HG03571 (cell line): Measurements from ENCODE around the gene ASB2.

ENCODE experiments used
- ATAC-seq: cut with Tn5 transposase; IDR thresholded peaks from one replicate; pipeline ENCODE4 v1.9.1; 2021; ENCODE audit not compliant: unreplicated experiment

Gene ASB2

DNA sequence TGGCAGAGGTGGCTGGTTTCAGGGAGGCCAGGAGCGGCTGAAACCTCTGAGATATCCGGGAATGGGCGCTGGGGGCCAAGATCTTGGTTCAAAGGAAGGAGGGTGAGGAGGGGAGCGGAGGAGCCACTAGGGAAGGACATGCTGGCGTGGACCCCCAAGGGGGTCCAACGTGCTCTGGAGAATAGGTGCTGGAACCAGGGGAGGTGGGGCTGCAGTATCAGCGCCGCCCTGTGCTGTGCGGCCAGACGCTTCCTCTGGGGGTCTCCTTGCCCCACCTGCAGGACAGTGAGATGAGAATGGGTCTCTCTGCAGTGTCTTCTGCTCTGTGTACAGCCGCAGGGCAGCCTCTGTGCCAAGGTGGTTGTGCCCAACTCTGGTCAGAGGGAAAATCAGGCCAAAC, 46.7 kb downstream of the ASB2 start:
- ATAC-seq: no peak

DNA sequence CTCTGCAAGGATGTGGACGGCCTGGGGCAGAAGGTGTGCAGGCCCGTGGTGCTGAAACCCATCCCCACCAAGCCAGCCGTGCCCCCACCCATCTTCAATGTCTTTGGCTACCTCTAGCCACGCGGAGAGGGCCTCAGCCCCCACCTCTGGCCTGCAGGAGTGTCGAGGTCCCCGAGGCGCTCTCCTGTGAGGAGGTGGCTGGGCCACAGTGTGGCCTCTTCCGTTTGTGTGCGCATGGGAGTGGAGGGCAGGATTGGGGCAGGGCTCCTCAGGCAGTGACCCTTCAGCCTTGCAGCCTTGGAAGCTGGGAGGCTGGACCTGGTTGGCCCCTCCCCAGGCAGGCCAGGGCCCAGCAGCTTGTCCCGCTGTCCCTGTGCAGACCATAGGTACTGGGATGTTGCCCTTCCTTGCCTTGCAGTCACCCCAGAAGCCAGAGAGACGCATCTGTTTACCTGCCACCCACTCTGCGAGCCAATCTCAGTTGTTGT, 47.3 kb downstream of the ASB2 start:
- no peak for ATAC-seq

DNA sequence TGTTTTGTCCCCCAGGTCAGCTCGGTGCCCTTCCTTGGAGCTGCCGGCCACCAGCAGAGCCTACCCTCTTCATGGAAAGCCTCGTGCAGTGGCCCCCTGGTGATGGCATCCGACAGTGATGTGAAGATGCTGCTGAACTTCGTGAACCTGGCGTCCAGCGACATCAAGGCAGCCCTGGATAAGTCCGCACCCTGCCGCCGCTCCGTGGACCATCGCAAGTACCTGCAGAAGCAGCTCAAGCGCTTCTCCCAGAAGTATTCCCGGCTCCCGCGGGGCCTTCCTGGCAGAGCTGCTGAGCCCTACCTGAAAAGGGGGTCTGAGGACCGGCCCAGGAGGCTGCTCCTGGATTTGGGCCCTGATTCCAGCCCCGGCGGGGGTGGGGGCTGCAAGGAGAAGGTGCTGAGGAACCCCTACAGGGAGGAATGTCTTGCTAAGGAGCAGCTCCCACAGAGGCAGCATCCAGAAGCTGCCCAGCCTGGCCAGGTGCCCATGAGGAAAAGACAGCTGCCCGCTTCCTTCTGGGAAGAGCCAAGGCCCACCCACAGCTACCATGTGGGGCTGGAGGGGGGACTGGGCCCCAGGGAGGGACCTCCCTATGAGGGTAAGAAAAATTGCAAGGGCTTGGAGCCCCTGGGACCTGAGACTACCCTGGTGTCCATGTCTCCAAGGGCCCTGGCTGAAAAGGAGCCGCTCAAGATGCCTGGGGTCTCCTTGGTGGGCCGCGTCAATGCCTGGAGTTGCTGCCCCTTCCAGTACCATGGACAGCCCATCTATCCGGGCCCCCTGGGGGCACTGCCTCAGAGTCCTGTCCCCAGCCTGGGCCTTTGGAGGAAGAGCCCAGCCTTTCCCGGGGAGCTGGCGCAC, 48.0 kb downstream of the ASB2 start:
- ATAC-seq: no peak

- ATAC-seq: no peak
Observed at GRCh38 chr14:93927800-93928145, 48.6 kb downstream of the ASB2 start.

- ATAC-seq: no peak
Observed at GRCh38 chr14:93926873-93927799, 49.2 kb downstream of the ASB2 start, which contains the start of gene FAM181A. TSS of gene FAM181A (plus strand) at chr14:93927344. CDS start at chr14:93928286, 942 bp downstream.

DNA sequence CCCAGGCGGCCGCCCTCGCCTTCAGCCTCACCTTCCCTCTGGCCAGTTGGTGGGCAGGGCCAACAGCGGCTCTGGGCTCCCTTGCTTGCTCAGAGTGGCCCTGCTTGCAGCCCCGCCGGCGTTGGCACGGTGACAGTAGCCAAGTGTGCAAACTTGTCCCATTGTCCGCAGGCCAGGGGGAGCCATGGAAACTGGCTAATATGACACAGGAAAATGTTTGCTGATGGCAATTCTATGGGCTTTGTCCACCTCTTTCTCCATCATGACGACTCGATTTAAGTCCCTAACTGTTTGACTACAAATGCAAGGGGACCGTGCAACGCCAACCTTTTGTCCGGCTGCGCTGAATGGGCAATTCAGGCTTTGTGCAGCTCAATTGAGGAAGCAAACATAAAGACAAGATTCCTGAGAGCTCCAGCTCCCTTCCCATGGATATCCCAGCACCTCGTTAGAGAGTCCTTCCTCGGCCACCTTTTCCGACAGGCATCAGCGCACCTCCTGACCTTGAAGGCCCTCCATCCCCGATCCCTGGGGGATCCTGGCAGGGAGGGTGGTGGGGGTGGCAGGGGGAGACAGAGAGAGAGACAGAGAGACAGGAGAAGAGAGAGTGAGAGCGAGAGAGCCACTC, 50.0 kb downstream of the ASB2 start:
- ATAC-seq: no peak

- no peak for ATAC-seq
Observed at GRCh38 chr14:93925374-93925895, 50.9 kb downstream of the ASB2 start.

DNA sequence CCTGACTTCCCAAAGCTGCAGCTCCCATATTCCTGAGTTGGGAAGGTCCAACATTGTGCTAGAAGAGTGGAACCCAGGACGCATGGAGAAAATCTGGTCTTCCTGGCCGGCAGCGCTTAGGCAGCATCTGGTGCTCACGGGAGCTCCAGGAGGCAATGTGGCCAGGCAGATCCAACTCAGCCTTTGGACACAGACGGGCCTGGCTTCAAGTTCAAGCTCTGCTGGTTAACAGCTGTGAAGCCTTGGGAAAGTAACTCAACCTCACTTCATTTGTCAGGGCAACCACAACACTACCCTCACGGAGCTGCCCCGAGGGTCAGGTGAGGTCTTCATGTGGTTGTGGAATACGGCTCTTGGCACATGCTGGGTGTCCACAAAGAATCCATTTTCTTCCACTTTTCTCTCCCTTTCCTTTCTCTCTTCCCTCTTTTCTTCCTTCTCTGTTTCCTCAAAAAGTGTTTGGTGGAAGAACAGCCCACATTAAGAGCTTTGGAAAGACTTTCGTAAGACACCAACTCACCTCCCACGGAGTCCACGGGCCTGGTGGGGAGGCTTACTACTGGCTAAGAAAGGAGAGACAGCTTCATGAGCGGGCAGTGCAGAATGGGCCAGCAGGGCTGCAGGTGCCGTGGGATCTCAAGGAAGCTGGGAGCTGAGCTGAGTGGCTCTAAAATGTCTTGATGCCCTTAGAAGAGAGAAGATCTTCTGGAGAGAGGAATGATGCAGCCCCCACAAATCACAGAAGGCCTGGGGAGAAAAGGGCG, 51.6 kb downstream of the ASB2 start:
- ATAC-seq: no peak

- ATAC-seq: no peak
Observed at GRCh38 chr14:93923626-93924025, 52.7 kb downstream of the ASB2 start.

DNA sequence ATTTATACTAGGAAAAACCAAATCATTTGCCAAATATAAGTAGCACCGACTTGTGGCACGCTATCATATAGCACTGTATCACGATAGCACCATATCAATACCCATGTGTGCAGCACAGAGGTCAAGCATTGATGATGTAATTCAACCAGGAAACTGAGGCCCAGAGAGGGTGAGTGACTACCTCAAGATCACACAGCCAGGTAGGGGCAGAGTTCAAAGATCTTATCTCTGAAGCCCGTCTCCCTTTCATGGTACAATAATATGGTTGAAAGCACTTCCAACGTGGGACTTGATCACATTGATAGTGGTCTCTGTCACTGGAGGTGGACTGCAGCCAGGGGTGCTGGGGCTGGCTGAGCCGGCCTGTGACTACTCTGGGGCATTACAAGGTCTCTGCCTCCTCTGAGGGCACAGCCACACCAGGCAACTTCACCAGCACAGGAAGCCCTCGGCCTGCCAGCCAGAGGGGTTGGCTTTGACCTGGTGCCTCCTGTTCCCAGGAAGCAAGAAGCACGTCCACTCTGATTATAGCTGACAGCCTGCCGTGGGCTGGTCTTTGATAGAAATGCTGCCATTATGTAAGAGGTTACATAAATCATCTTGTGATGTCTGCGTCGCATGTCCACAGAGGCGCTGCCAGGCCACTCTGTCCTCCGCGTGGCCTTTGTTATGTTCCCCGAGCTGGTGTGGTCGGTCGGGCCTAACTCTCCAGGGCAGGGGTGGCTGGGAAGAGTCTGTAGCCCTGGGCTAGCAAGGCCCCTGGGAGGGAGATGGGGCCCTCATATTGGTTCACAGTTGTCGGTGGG, 55.2 kb downstream of the ASB2 start:
- ATAC-seq: no peak

DNA sequence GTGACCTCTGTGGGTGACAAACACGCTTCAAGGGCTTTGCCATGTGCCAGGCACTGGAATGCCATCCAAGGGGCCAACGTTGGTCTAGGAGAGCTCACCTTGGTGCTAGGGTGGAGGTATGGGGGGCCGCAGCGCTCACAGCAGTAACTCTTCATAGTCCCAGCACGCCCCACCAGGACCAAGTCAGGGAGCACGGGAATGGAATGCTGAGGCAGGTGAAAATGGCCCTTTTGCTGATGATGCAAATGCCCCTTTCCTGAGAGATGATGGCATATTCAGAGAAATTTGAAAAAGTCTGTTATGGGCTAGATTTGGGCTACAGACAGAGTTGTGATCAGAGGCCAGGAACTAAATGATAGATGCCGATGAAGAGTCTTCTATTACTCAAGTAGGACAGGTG, 59.2 kb downstream of the ASB2 start:
- no peak for ATAC-seq

DNA sequence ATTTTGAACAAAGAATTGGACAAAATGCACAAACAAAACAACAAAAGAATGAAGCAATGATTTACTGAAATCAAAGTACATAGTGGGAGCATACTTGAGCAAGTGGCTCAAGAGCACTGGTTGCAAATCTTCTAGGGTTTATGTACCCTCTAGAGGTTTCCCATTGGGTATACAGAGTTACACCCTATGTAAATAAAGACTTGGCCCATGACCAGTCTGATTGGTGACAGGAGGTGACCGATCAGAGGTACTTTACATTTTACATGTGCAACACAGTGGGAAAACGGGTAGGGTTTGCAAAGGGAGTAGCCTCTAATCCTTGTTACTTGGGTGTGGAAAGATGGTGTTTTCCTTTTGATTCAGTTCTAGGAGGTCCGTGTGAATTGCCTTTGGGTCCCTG, 59.9 kb downstream of the ASB2 start:
- no peak for ATAC-seq

DNA sequence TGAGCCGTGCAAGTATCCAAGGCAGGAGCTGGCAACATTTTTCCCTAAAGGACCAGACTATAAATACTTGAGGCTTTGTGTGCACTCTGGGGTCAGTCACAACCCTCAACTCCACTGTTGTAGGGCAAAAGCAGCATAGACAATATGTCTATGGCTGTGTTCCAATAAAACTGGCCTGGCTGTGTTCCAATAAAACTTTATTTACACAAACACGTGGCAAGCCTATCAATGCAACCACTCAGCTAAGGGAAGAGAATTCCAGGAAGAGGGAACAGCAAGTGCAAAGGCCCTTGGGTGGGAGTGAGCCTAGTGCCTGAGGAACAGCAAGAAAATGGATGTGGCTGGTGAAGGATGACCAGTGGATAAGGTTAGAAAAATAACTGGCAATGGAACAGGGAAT, 60.6 kb downstream of the ASB2 start:
- no peak for ATAC-seq

- no peak for ATAC-seq
Observed at GRCh38 chr14:93915070-93915705, 61.2 kb downstream of the ASB2 start.

DNA sequence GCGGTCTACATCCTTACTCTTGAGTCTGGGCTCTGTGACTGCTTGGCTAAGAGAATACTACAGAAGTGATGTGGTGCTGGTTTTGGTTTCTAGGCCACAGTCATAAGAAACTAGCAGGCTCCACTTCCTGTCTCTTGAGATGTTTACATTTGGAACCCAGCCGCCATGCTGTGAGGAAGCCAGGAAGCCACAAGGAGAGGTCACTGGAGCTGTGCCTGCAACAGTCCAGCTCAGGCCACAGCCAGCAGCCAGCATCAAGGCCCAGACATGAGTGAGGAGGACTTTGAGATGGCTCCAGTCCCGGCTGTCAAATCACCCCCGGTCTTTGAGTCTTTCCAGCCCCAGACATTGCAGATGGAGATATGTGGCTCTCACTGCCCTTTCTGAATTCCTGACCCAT, 62.1 kb downstream of the ASB2 start:
- no peak for ATAC-seq

GRCh38 chr14:93912782-93913181, 63.6 kb downstream of the ASB2 start:
- no peak for ATAC-seq

GRCh38 chr14:93911975-93912615, 64.3 kb downstream of the ASB2 start:
- ATAC-seq: no peak

DNA sequence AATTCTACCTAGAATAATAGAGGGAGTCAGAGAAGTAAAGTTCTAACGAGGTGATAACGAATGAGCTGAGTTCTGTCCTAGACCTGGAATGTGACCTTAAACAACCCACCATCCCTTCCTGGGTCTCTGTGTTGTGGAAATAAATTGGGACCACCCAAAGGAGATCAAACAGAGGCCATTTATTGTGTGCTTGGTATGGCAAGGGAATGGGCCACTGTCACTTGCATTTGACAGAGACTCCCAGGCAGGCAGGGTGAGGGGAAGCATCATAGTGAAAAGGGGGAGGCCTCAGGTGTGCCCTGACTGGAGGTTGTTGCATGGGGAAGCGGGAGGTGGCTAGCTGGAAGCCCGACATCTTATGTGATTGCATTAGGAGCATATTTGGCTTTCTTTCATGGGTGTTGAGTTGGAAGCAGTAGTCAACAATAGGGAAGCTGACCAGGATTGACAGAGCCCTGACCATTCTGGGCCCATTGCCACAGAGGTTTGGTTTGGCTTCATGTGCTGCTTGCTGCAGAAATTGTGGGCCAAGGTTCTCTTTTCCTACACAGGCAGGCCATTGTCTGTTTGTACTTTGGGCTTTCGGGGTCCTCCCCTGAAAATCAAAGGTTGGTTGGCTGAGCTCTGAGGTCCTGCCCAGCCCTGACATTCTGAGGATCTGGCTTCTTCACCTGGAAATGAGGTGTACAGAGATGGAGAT, 66.8 kb downstream of the ASB2 start:
- no peak for ATAC-seq
